SK-N-SH treated with all-trans-retinoic acid at 6 μM for 48 hours (cell line): Measurements from ENCODE around the gene MRPS9.

ENCODE experiments used
- ATAC-seq: fragments of 200-7000 bp; cut with Tn5 transposase; 3 replicates; pipeline ENCODE4 v1.9.1; 2020; ENCODE audit warnings: mild to moderate bottlenecking, moderate library complexity
- BACH2 ChIP-seq: fragments of 250-450 bp; sonication (Bioruptor Pico); IDR thresholded peaks from 2 replicates; pipeline ENCODE4 v1.9.0; 2021; ENCODE audit warnings: mild to moderate bottlenecking, borderline replicate concordance
- CSDC2 ChIP-seq: fragments of 250-450 bp; sonication (Bioruptor Pico); IDR thresholded peaks from 2 replicates; pipeline ENCODE4 v1.5.0; 2020; ENCODE audit warnings: mild to moderate bottlenecking, moderate library complexity
- GLIS3 ChIP-seq: fragments of 250-450 bp; sonication (Bioruptor Pico); IDR thresholded peaks from 2 replicates; pipeline ENCODE4 v1.5.0; 2020; ENCODE audit warnings: mild to moderate bottlenecking, moderate library complexity
- OSR1 ChIP-seq: fragments of 250-450 bp; sonication (Bioruptor Pico); IDR thresholded peaks from 2 replicates; pipeline ENCODE4 v1.8.0; 2022; ENCODE audit warnings: moderate library complexity, mild to moderate bottlenecking, inconsistent platforms
- RARB ChIP-seq: fragments of 250-450 bp; sonication (Bioruptor Pico); IDR thresholded peaks from 2 replicates; pipeline ENCODE4 v1.8.0; 2021; ENCODE audit warnings: mild to moderate bottlenecking, moderate library complexity
- SNAI2 ChIP-seq: fragments of 250-450 bp; sonication (Bioruptor Pico); IDR thresholded peaks from 2 replicates; pipeline ENCODE4 v1.5.0; 2020; ENCODE audit warnings: mild to moderate bottlenecking, moderate library complexity
- TCF4 ChIP-seq: fragments of 250-450 bp; sonication (Bioruptor Pico); IDR thresholded peaks from 2 replicates; pipeline ENCODE4 v1.8.0; 2021; ENCODE audit warnings: mild to moderate bottlenecking, moderate library complexity, borderline replicate concordance
- TOX ChIP-seq: fragments of 250-450 bp; sonication (Bioruptor Pico); IDR thresholded peaks from 2 replicates; pipeline ENCODE4 v1.8.0; 2021; ENCODE audit warnings: mild to moderate bottlenecking, moderate library complexity, borderline replicate concordance
- ZC3H10 ChIP-seq: fragments of 250-450 bp; sonication (Bioruptor Pico); IDR thresholded peaks from 2 replicates; pipeline ENCODE4 v1.5.1; 2021; ENCODE audit warnings: mild to moderate bottlenecking, moderate library complexity
- ZFP3 ChIP-seq: fragments of 250-450 bp; sonication (Bioruptor Pico); IDR thresholded peaks from 2 replicates; pipeline ENCODE4 v1.5.0; 2020; ENCODE audit warnings: mild to moderate bottlenecking, moderate library complexity
- ZFP30 ChIP-seq: fragments of 450-650 bp; formaldehyde crosslinking; IDR thresholded peaks from 2 replicates; pipeline ENCODE4 v1.5.0; 2022; ENCODE audit warnings: mild to moderate bottlenecking, moderate library complexity
- ZNF565 ChIP-seq: fragments of 450-650 bp; formaldehyde crosslinking; conservative IDR thresholded peaks from 2 replicates; pipeline ENCODE4 v1.5.0; 2020; ENCODE audit warnings: low read depth, mild to moderate bottlenecking, moderate library complexity
- ZNF70 ChIP-seq: fragments of 450-650 bp; formaldehyde crosslinking; IDR thresholded peaks from 2 replicates; pipeline ENCODE4 v1.5.0; 2020; ENCODE audit warnings: mild to moderate bottlenecking, moderate library complexity
- ZNF8 ChIP-seq: fragments of 450-650 bp; formaldehyde crosslinking; IDR thresholded peaks from 2 replicates; pipeline ENCODE4 v1.5.0; 2020; ENCODE audit warnings: mild to moderate bottlenecking, moderate library complexity
- TF ChIP-seq, protein P1 (sequence below): fragments of 250-450 bp; sonication (Bioruptor Pico); IDR thresholded peaks from 2 replicates; pipeline ENCODE4 v1.5.0; 2020; ENCODE audit warnings: mild to moderate bottlenecking, moderate library complexity
- TF ChIP-seq, protein P2 (sequence below): fragments of 250-450 bp; sonication (Bioruptor Pico); IDR thresholded peaks from 2 replicates; pipeline ENCODE4 v1.5.1; 2020; ENCODE audit warnings: low read depth, mild to moderate bottlenecking, moderate library complexity
- TF ChIP-seq, protein P3 (sequence below): fragments of 250-450 bp; sonication (Bioruptor Pico); IDR thresholded peaks from 2 replicates; pipeline ENCODE4 v1.5.1; 2021; ENCODE audit warnings: mild to moderate bottlenecking, moderate library complexity
- TF ChIP-seq, protein P4 (sequence below): fragments of 250-450 bp; sonication (Bioruptor Pico); IDR thresholded peaks from 2 replicates; pipeline ENCODE4 v1.8.0; 2020; ENCODE audit warnings: mild to moderate bottlenecking, moderate library complexity, borderline replicate concordance
- TF ChIP-seq, protein P5 (sequence below): fragments of 250-450 bp; sonication (Bioruptor Pico); IDR thresholded peaks from 2 replicates; pipeline ENCODE4 v1.8.0; 2021; ENCODE audit warnings: low read depth, mild to moderate bottlenecking, moderate library complexity, borderline replicate concordance

The MRPS9 gene

DNA sequence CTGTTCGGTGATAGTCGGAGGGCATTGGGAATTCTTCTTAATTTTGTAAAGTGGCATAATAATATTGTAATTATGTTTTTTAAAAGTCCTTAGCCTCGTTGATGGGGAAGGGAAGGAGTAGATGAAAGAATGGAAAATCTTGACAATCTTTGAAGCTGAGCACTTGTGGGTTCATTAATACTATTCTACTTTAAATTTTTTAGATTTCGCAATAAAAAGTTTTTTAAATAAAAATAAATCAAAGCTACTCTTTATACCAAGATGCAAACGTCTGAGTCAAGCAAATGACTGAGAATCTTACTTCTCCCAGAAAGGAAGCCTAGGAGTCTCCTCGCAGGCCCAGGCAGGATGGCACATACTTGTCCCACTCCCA, 105.2 kb downstream of the MRPS9 start:
- ATAC-seq: no peak; the same call in 2 of the 3 replicates
- TF ChIP-seq RARB (CRISPR knock-in tag) (no peak), ZNF8 (no peak), GLIS3 (CRISPR knock-in tag) (no peak), BACH2 (CRISPR knock-in tag) (no peak), ZC3H10 (CRISPR knock-in tag) (no peak), CSDC2 (CRISPR knock-in tag) (no peak), ZNF565 (CRISPR knock-in tag) (no peak), SNAI2 (CRISPR knock-in tag) (no peak), ZNF70 (CRISPR knock-in tag) (no peak), OSR1 (CRISPR knock-in tag) (no peak), ZFP3 (CRISPR knock-in tag) (no peak), ZFP30 (CRISPR knock-in tag) (no peak), TOX (CRISPR knock-in tag) (no peak)
- TF ChIP-seq, protein P1, sequence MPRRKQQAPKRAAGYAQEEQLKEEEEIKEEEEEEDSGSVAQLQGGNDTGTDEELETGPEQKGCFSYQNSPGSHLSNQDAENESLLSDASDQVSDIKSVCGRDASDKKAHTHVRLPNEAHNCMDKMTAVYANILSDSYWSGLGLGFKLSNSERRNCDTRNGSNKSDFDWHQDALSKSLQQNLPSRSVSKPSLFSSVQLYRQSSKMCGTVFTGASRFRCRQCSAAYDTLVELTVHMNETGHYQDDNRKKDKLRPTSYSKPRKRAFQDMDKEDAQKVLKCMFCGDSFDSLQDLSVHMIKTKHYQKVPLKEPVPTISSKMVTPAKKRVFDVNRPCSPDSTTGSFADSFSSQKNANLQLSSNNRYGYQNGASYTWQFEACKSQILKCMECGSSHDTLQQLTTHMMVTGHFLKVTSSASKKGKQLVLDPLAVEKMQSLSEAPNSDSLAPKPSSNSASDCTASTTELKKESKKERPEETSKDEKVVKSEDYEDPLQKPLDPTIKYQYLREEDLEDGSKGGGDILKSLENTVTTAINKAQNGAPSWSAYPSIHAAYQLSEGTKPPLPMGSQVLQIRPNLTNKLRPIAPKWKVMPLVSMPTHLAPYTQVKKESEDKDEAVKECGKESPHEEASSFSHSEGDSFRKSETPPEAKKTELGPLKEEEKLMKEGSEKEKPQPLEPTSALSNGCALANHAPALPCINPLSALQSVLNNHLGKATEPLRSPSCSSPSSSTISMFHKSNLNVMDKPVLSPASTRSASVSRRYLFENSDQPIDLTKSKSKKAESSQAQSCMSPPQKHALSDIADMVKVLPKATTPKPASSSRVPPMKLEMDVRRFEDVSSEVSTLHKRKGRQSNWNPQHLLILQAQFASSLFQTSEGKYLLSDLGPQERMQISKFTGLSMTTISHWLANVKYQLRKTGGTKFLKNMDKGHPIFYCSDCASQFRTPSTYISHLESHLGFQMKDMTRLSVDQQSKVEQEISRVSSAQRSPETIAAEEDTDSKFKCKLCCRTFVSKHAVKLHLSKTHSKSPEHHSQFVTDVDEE (CRISPR knock-in tag): no peak
- TF ChIP-seq, protein P2, sequence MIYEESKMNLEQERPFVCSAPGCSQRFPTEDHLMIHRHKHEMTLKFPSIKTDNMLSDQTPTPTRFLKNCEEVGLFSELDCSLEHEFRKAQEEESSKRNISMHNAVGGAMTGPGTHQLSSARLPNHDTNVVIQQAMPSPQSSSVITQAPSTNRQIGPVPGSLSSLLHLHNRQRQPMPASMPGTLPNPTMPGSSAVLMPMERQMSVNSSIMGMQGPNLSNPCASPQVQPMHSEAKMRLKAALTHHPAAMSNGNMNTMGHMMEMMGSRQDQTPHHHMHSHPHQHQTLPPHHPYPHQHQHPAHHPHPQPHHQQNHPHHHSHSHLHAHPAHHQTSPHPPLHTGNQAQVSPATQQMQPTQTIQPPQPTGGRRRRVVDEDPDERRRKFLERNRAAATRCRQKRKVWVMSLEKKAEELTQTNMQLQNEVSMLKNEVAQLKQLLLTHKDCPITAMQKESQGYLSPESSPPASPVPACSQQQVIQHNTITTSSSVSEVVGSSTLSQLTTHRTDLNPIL (CRISPR knock-in tag): no peak
- TF ChIP-seq, protein P3, sequence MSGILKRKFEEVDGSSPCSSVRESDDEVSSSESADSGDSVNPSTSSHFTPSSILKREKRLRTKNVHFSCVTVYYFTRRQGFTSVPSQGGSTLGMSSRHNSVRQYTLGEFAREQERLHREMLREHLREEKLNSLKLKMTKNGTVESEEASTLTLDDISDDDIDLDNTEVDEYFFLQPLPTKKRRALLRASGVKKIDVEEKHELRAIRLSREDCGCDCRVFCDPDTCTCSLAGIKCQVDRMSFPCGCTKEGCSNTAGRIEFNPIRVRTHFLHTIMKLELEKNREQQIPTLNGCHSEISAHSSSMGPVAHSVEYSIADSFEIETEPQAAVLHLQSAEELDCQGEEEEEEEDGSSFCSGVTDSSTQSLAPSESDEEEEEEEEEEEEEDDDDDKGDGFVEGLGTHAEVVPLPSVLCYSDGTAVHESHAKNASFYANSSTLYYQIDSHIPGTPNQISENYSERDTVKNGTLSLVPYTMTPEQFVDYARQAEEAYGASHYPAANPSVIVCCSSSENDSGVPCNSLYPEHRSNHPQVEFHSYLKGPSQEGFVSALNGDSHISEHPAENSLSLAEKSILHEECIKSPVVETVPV (CRISPR knock-in tag): no peak
- TF ChIP-seq, protein P4, sequence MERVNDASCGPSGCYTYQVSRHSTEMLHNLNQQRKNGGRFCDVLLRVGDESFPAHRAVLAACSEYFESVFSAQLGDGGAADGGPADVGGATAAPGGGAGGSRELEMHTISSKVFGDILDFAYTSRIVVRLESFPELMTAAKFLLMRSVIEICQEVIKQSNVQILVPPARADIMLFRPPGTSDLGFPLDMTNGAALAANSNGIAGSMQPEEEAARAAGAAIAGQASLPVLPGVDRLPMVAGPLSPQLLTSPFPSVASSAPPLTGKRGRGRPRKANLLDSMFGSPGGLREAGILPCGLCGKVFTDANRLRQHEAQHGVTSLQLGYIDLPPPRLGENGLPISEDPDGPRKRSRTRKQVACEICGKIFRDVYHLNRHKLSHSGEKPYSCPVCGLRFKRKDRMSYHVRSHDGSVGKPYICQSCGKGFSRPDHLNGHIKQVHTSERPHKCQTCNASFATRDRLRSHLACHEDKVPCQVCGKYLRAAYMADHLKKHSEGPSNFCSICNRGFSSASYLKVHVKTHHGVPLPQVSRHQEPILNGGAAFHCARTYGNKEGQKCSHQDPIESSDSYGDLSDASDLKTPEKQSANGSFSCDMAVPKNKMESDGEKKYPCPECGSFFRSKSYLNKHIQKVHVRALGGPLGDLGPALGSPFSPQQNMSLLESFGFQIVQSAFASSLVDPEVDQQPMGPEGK (CRISPR knock-in tag): no peak
- TF ChIP-seq, protein P5, sequence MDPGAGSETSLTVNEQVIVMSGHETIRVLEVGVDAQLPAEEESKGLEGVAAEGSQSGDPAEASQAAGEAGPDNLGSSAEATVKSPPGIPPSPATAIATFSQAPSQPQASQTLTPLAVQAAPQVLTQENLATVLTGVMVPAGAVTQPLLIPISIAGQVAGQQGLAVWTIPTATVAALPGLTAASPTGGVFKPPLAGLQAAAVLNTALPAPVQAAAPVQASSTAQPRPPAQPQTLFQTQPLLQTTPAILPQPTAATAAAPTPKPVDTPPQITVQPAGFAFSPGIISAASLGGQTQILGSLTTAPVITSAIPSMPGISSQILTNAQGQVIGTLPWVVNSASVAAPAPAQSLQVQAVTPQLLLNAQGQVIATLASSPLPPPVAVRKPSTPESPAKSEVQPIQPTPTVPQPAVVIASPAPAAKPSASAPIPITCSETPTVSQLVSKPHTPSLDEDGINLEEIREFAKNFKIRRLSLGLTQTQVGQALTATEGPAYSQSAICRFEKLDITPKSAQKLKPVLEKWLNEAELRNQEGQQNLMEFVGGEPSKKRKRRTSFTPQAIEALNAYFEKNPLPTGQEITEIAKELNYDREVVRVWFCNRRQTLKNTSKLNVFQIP (CRISPR knock-in tag): no peak
- TF ChIP-seq, all 23 proteins: peak for 0

DNA sequence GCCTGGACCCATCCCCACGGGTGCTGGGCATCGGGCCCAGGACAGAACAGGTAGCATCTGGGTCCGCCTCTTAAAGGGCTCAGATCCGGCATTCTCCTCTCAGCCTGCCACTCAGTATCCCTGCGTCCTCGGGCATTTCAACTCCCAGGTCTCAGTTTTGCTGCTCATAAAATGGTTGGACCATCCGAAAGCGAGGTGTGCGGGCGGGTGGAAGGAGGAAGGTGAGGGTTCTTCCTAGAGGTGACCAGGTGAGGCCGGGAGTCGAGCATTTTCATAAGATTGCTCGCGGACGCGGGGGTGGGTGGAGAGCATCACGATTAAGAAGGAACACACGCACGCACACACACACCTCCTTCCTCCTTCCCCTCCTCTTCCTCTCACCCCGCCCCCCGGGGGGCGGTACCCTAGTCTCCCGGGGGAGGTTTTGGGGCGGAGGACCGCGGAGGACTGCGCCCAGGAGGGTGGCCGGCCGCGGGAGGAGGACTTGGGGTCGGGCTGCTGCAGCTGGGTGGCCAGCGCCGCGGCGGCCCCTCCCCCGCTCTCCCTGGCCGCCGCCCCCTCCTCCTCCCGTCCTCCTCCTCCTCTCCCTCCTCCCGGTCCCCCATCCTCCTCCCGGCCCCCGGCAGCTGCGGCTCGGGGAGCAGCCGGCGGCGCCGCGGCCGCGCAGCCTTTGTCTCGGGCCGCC, 105.7 kb downstream of the MRPS9 start:
- no peak for TF ChIP-seq TCF4
- ATAC-seq: peak; percentile 35; the same call in 2 of the 3 replicates

DNA sequence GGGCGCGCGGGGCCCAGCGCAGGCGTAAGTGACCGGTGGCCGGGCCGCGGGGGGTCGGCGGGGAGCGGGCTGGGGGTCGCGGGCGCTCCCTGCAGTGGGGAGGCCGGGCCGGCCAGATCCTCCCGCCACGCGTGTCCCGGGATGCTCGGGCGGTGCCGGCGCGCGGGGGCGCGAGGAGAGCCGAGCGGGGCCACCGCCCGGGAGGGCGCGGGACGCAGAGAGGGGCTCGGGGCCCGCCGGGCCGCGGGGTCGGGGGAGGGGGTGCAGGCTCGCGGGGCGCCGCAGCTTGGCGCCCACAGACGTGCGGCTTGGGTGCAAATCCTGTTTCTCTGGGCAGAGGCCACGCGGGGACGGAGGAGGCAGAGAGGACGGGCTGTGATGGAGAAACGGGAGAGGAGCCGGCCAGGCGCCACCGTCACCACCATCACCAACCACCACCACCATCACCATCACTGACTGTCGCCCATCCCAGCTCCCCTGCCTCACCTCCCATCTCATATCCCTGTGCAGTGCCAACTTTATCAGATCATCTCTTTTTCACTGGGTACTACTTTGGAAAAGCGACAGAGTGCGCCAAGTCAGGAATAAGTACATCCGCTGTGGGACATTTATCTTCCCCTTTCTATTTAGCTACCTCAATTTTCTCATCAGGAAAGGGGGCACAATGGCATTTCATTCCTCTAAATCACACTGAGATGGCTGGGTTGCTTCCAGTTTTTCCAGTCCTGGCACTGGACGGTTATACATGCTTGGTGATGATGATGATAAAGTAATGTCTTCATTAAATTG, 106.5 kb downstream of the MRPS9 start:
- ATAC-seq: no peak
- TF ChIP-seq, protein P3 (CRISPR knock-in tag): no peak
- TF ChIP-seq ZNF8: no peak
